Endothelial cell of umbilical vein (primary cell): ENCODE results near the gene B3GALT6. TPM values are rescaled to one million over a fixed set of nuclear protein-coding genes. Genes with fewer than 3 reads are reported as not detected.

ENCODE experiments used
- BruUV-seq: library from RNA; stranded (reverse); fragments of 400-500 nt; replicated peaks from 2 replicates; lab custom pipeline; 2021; lab: Mats Ljungman, UMichigan
- CTCF ChIA-PET: fragments of 300-600, 350-600 bp; sonication (Branson Sonifier 250); formaldehyde crosslinking; loops from one replicate; lab custom pipeline; 2021; ENCODE audit warnings: antibody characterized with exemption, inconsistent platforms; lab: Charles Lee
- POLR2A ChIA-PET: fragments of 300-600, 350-600 bp; sonication (Branson Sonifier 250); formaldehyde crosslinking; loops from one replicate; lab custom pipeline; 2021; ENCODE audit warnings: antibody characterized with exemption, inconsistent platforms; lab: Charles Lee
- DNase-seq: peaks from one replicate; pipeline ENCODE4 v3.0.0-alpha.2; 2011; ENCODE audit warnings: low read depth, low spot score
- FAIRE-seq: peaks from 2 replicates; lab custom pipeline; 2011; peaks lifted over from hg19 to GRCh38; lab: Jason Lieb, UNC
- H2AFZ ChIP-seq: 2 replicates; pipeline ENCODE4 v1.6.0; 2012; ENCODE audit warnings: low read depth, low read length, control low read depth, inconsistent platforms
- H3K27ac ChIP-seq: 2 replicates; pipeline ENCODE4 v1.5.1; 2011; ENCODE audit warnings: low read depth, mild to moderate bottlenecking, control low read depth, low read length, moderate library complexity; ENCODE audit not compliant: insufficient read depth
- H3K27me3 ChIP-seq, 2 experiments: 2 replicates each; pipeline versions ENCODE4 v1.6.0 to v1.6.1; 2011; ENCODE audit warnings: low read length in 2 of 2, mixed read lengths in 1 of 2; ENCODE audit not compliant: control insufficient read depth in 2 of 2, insufficient read depth in 2 of 2
- H3K36me3 ChIP-seq, 2 experiments: 2 replicates in 1 of 2; 3 replicates in 1 of 2; pipeline ENCODE4 v1.5.1; 2011; ENCODE audit warnings: low read length in 2 of 2, mild to moderate bottlenecking in 1 of 2, moderate library complexity in 1 of 2; ENCODE audit not compliant: control insufficient read depth in 2 of 2, insufficient read depth in 2 of 2; ENCODE audit errors: extremely low read depth in 1 of 2
- H3K4me1 ChIP-seq: 3 replicates; pipeline ENCODE4 v1.5.1; 2011; ENCODE audit warnings: mild to moderate bottlenecking, low read length; ENCODE audit not compliant: control insufficient read depth, insufficient read depth; ENCODE audit errors: extremely low read depth
- H3K4me2 ChIP-seq: 2 replicates; pipeline ENCODE4 v1.6.1; 2011; ENCODE audit warnings: low read length, control low read depth, mixed read lengths; ENCODE audit not compliant: insufficient read depth
- H3K4me3 ChIP-seq, 3 experiments: fragments of 200-600 bp in 1 of 3; sonication (generic), shearing (Covaris generic) in 1 of 3; replicated peaks in 1 of 3; 2 replicates each; pipeline ENCODE4 v1.5.1; 2011 to 2016; ENCODE audit warnings: control low read depth in 3 of 3, low read length in 3 of 3, mild to moderate bottlenecking in 2 of 3, inconsistent platforms in 1 of 3, low read depth in 1 of 3, moderate library complexity in 1 of 3; ENCODE audit not compliant: insufficient read depth in 1 of 3
- H3K79me2 ChIP-seq: 2 replicates; pipeline ENCODE4 v1.6.0; 2012; ENCODE audit warnings: low read length, inconsistent platforms; ENCODE audit not compliant: control insufficient read depth, insufficient read depth
- H3K9ac ChIP-seq: replicated peaks from 2 replicates; pipeline ENCODE3; 2011; ENCODE audit warnings: low read length, control low read depth; ENCODE audit not compliant: insufficient read depth; ENCODE audit errors: extremely low read depth
- H3K9me1 ChIP-seq: replicated peaks from 3 replicates; pipeline ENCODE4 v1.6.0; 2011; ENCODE audit warnings: mild to moderate bottlenecking, low read length; ENCODE audit not compliant: control insufficient read depth, insufficient read depth; ENCODE audit errors: extremely low read depth
- H3K9me3 ChIP-seq: replicated peaks from 2 replicates; pipeline ENCODE4 v1.5.1; 2012; ENCODE audit warnings: low read length, inconsistent platforms; ENCODE audit not compliant: control insufficient read depth, insufficient read depth
- H4K20me1 ChIP-seq: replicated peaks from 2 replicates; pipeline ENCODE3; 2011; ENCODE audit warnings: mild to moderate bottlenecking, low read length; ENCODE audit not compliant: control insufficient read depth, insufficient read depth; ENCODE audit errors: extremely low read depth
- EZH2 ChIP-seq: IDR thresholded peaks from 2 replicates; pipeline ENCODE4 v1.6.1; 2012; ENCODE audit warnings: borderline replicate concordance, low read depth, mild to moderate bottlenecking, moderate library complexity, low read length, inconsistent platforms; ENCODE audit not compliant: severe bottlenecking
- GATA2 ChIP-seq: IDR thresholded peaks from 2 replicates; pipeline ENCODE4 v1.7.0; 2011; ENCODE audit warnings: low read depth, mild to moderate bottlenecking, moderate library complexity, mixed read lengths, low read length; ENCODE audit not compliant: insufficient read length, insufficient read depth
- JUN ChIP-seq: IDR thresholded peaks from 2 replicates; pipeline ENCODE4 v1.6.1; 2011; ENCODE audit warnings: borderline replicate concordance, low read depth; ENCODE audit not compliant: insufficient read length, insufficient read depth
- MAX ChIP-seq: IDR thresholded peaks from 2 replicates; pipeline ENCODE4 v1.6.1; 2011; ENCODE audit not compliant: insufficient read depth, insufficient read length
- POLR2A ChIP-seq: IDR thresholded peaks from 2 replicates; pipeline ENCODE4 v1.6.1; 2012; ENCODE audit warnings: low read depth, mild to moderate bottlenecking, control low read depth, low read length
- dilution Hi-C: fragments of 300-500 bp; cut with MboI; formaldehyde crosslinking; loops from one replicate; pipeline ENCODE4 v1.15.0; 2019; ENCODE audit warnings: low sequenced_read_pairs; ENCODE audit not compliant: extremely low pct_ligation_motif_present
- intact Hi-C: fragments of 100-400 bp; cut with micrococcal nuclease; formaldehyde crosslinking; loops from one replicate; pipeline ENCODE4 v1.10.0; 2022
- polyA plus RNA-seq, 4 experiments: library from polyadenylated mRNA; depleted of rRNA in 3 of 4; stranded (reverse) in 3 of 4; unstranded in 1 of 4; fragments of >200 nt; gene quantifications; 2 replicates each; pipeline versions ENCODE4 v1.2.1 to v1.2.3, GENCODE V29; 2011 to 2012; ENCODE audit warnings: missing spikeins in 1 of 4
- total RNA-seq: library from RNA; stranded (reverse); gene quantifications from 2 replicates; pipeline ENCODE4 v1.2.3, GENCODE V29; 2021
- TF ChIP-seq, protein P1 (sequence below), 2 donors: IDR thresholded peaks; 1 replicate in 1 of 2; 2 replicates in 1 of 2; pipeline ENCODE4 v1.5.1; 2011; ENCODE audit warnings: low read length in 2 of 2, mild to moderate bottlenecking in 2 of 2, moderate library complexity in 2 of 2, control low read depth in 1 of 2, inconsistent platforms in 1 of 2, low read depth in 1 of 2; ENCODE audit not compliant: insufficient read depth in 1 of 2; ENCODE audit errors: extremely low read depth in 1 of 2

The B3GALT6 gene
- total and polyA plus RNA-seq, 2 donors (not counting 3 experiments of a cell fraction or from before 2014, with no cell fraction given): 24.6 to 34.1 TPM

GRCh38 chr1:1226566-1227362 lies 5.3 kb upstream of the B3GALT6 start:
- Histone ChIP-seq H3K4me2 (no peak overlapping the region), H3K27ac (no peak overlapping the region), H3K4me1 (peaks cover 6% of the 10 kb centered on the region), H3K4me3 (no peak overlapping the region), H3K9me1 (no peaks in the 10 kb centered on the region), H2AFZ (no peak overlapping the region), H3K9ac (no peak overlapping the region), H3K79me2 (peaks cover 58% of the 10 kb centered on the region), H3K9me3 (no peaks in the 10 kb centered on the region), H4K20me1 (no peaks in the 10 kb centered on the region), H3K36me3 (peaks cover 6 to 43% of the 10 kb centered on the region in 2 experiments), H3K27me3 (no peaks in the 10 kb centered on the region)
- POLR2A ChIA-PET: no interaction called here
- CTCF ChIA-PET: interaction anchor here (1.4 kb wide), 1 partner anchor 104 kb away, joined by 5 read pairs; no protein-coding TSS in a partner anchor
- TF ChIP-seq POLR2A (no peak), MAX (no peak), JUN (no peak), EZH2 (no peak), GATA2 (no peak)
- TF ChIP-seq, protein P1, sequence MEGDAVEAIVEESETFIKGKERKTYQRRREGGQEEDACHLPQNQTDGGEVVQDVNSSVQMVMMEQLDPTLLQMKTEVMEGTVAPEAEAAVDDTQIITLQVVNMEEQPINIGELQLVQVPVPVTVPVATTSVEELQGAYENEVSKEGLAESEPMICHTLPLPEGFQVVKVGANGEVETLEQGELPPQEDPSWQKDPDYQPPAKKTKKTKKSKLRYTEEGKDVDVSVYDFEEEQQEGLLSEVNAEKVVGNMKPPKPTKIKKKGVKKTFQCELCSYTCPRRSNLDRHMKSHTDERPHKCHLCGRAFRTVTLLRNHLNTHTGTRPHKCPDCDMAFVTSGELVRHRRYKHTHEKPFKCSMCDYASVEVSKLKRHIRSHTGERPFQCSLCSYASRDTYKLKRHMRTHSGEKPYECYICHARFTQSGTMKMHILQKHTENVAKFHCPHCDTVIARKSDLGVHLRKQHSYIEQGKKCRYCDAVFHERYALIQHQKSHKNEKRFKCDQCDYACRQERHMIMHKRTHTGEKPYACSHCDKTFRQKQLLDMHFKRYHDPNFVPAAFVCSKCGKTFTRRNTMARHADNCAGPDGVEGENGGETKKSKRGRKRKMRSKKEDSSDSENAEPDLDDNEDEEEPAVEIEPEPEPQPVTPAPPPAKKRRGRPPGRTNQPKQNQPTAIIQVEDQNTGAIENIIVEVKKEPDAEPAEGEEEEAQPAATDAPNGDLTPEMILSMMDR (IDR thresholded peaks at IDR 0.05; ENCODE audit: extremely low read depth in 1 of 2, insufficient read depth in 1 of 2, low read depth in 1 of 2, low read length in 2 of 2): no peak
- intact Hi-C loops (no loop called here), dilution Hi-C loops (no loop called here)
- BruUV-seq: no TSS peak
- DNase-seq (no peak), FAIRE-seq (no peak)
